Endometrium (tissue), 2 donors: ENCODE data around the gene RETN.

Source experiments
- FAIRE-seq: peaks from 2 replicates; lab custom pipeline; 2012; peaks lifted over from hg19 to GRCh38; lab: Jason Lieb, UNC
- donor health status: control.
- donor health status: control.

Gene RETN

DNA sequence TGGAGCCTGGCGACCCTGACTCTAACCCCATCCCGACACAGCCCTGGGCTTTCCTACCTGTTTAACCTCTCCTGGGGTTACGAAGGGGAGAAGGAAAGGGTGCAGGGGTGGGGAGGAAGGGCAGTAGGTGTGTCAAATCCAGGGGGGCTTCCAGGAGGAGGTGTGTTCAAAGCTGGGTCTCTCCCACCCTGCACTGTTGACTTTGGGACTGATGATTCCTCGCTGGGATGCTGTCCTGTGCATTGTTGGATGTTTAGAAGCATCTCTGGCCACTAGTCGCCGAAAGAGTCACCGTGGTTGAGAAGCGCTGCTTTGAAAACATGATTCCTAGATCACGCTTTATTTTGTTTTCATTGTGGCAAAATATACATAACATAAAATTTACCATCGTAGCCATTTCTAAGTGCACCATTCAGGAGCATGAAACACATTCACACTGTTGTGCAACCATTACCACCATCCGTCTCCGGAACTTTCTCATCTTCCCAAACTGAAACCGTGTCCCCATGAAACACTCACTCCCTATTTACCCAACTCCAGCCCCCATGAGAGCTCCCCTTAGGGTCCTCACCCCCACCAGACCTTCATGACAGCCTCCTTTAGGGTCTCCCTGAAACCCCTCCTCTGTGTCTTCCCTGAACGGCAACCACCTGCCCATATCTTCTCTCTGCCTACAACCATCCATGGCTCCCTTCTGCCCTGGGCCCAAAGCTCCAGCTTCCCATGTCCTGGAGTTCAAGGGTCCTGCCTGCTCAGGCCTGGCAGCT, 37.5 kb downstream of the RETN start:
- FAIRE-seq = no peak

DNA sequence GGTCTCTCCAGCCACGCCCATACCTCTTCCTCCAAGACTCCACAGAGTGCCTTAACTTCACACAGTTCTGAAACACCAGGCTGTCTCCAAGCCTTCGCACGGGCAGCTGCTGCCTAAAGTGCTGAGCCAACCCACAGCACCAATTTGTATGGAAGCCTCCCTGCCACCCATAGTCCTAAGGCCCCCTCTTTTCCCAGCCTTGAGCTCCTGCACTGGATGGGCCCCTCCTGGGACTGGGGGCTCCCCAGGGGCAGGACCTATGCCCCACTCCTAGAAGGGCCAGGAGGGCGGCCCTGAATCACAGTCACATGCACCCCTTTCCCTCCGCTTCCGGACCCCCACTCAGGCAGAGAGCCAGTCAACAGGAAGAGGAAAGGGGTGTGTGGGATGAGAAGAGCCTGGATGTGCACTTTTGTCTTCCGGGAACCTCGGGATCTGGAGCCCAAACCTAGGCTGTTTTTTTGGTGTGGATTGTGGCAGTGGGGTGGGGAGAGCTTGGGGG, 38.2 kb downstream of the RETN start:
- FAIRE-seq = no peak

DNA sequence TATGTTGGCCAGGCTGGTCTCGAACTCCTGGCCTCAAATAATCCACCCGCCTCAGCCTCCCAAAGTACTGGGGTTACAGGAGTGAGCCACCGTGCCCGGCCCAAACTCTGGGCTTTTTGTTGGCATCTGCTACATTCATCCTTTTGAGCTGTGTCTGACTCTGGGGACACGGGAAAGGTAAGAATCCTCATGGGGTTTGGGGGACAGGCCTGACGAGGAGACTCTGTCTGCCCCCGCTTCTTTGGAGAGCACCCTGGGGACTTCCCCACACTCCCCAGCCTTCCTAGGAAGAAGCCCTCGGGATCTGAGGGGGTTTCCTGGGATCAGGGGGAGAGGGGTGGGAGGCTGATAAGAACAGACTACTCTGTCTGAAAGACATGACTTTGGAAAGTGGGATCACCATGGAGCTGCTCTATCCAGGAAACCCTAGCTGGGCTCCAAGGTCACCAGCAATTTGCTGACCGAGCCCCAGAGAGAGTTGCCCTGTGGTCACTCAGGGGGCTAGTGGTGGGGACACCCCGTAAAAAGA, 41.1 kb downstream of the RETN start:
- FAIRE-seq = no peak

DNA sequence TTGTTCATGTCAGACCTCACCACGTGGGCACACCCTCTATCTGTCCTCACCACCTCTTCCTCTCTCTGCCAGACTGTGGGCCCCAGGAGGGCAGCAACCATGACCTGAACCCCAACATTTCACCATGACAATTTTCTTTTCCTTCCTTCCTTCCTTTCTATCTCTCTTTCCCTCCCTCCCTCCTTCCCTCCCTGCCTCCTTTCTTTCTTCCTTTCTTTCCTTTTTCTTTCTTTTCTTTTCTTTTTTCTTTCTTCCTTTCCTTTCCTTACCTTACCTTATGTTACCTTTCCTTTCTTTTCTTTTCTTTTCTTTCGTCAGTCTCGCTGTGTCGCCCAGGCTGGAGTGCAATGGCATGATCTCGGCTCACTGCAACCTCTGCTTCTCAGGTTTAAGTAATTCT, 41.8 kb downstream of the RETN start:
- FAIRE-seq = no peak

DNA sequence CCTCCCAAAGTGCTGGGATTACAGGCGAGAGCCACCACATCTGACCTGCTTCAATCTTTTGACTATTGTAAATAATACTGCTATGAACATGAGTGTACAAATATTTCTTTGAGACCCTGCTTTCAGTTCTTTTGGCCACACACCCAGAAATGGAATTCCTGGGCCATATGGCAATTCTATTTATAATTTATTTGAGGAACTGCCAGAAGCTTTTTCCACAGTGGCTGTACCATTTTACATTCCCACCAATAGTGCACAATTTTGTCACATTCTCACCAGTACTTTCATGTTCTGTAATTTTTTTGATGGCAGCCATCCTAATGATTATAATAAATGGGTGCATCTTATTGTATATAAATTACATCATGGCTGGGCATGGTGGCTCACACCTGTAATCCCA, 46.8 kb downstream of the RETN start:
- no peak for FAIRE-seq

DNA sequence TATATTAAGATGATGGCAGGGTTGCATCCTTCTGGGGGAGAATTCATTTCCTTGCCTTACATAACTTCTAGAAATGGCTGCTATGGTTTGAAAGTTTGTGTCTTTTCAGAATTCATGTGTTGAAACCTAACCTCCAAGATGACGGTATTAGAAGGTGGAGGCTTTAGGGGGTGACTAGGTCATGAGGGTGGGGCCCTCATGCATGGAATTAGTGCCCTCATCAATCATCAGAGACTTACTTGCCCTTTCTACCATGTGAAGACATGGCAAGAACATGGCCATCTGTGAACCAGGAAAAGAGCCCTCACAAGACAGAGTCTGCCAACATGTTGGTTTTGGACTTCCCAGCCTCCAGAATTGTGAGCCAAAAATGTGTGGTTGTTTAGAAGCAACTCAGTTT, 47.9 kb downstream of the RETN start:
- FAIRE-seq = no peak

DNA sequence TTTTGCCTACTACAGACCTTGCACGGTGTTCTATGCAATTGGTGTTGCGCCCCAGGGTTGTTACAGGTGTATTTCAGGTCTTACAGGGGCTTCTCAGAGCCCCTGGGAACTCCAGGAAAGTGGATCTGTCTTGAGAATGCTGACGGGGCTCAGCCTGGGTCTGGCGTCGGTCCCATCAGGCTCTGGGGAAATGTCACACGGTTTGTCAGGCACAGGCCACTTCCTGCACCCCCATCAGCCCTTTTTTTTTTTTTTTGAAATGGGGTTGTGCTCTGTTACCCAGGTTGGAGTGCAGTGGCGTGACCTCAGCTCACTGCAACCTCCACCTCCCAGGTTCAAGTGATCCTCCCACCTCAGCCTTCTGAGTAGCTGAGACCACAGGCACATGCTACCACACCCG, 49.8 kb downstream of the RETN start:
- FAIRE-seq = no peak
